Skeletal muscle tissue (tissue), 4 donors: Measurements from ENCODE around the gene CHML. TPM values are rescaled to one million over a fixed set of nuclear protein-coding genes. Genes with fewer than 3 reads are reported as not detected.

ENCODE experiments used
- H3K27ac ChIP-seq: one replicate; pipeline ENCODE4 v1.7.0; 2013; ENCODE audit warnings: mild to moderate bottlenecking, low read depth, low read length, inconsistent platforms
- H3K27me3 ChIP-seq, 3 donors: one replicate each; pipeline ENCODE4 v1.7.0; 2013; ENCODE audit warnings: low read length in 3 of 3; ENCODE audit not compliant: control insufficient read depth in 3 of 3, insufficient read depth in 3 of 3
- H3K36me3 ChIP-seq, 3 donors: one replicate each; pipeline ENCODE4 v1.7.0; 2013; ENCODE audit warnings: low read length in 3 of 3; ENCODE audit not compliant: control insufficient read depth in 3 of 3, insufficient read depth in 3 of 3
- H3K4me1 ChIP-seq, 3 donors: one replicate each; pipeline ENCODE4 v1.7.0; 2013; ENCODE audit warnings: low read length in 3 of 3, mild to moderate bottlenecking in 3 of 3; ENCODE audit not compliant: control insufficient read depth in 3 of 3, insufficient read depth in 3 of 3
- H3K4me3 ChIP-seq, 3 donors: one replicate each; pipeline ENCODE4 v1.7.0; 2013; ENCODE audit warnings: low read length in 3 of 3
- H3K9ac ChIP-seq, 3 donors: one replicate each; pipeline ENCODE4 v1.7.0; 2013; ENCODE audit warnings: low read length in 3 of 3, mild to moderate bottlenecking in 3 of 3, moderate library complexity in 2 of 3, low read depth in 1 of 3
- H3K9me3 ChIP-seq, 3 donors: one replicate each; pipeline ENCODE4 v1.7.0; 2013; ENCODE audit warnings: low read length in 3 of 3; ENCODE audit not compliant: control insufficient read depth in 3 of 3
- total RNA-seq: library from RNA; depleted of rRNA; stranded (reverse); fragments of >200 nt; gene quantifications from one replicate; pipeline ENCODE4 v1.2.3, GENCODE V29; 2014
- donor health status: Osteomylitis.

Gene CHML
- total RNA-seq, 1 donor from 2014 or later: 8.4 TPM

DNA sequence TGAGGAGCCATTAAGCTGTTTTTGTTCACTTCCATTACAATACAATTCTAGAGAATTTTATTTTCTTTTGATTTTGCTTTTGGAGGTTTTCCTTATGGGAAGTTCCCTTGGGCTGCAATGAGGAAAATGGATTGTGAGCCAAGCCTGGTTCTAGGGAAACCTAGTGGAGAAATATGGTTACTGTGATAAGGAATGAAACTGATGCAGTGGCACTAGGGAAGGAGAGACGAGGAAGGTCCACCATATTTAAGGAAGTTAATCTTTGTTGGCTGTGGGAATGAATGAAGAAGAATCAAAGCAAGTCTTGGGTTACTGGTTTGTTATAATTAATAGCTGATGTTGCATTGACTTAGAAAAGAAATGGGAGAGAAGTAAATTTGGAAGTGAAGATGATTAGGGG is 28.4 kb downstream of the CHML start:
- Histone ChIP-seq H3K4me3 (no peak overlapping the region), H3K4me1 (no peaks in the 10 kb centered on the region), H3K27me3 (no peaks in the 10 kb centered on the region), H3K9me3 (no peaks in the 10 kb centered on the region), H3K27ac (no peak overlapping the region), H3K9ac (no peak overlapping the region), H3K36me3 (no peaks in the 10 kb centered on the region)

DNA sequence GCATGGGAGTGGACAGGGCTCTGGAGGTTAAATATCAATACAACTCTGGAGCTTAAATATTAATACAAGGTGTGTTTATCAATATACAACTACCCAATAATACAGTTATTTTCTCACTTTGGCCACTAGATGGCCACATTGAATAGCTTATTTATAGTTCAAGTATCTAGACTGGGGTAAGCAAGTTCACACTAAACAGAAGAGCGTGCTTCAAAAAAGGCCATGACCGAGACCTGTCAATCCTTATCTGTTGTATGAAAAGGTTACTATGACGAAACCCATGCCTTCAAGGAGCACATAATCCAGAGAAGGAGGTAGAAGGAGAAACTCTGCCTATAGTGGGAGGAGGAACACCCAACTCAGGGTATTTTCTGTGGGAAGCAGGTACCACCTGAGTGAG is 29.1 kb downstream of the CHML start:
- Histone ChIP-seq H3K9me3 (no peaks in the 10 kb centered on the region), H3K27ac (no peak overlapping the region), H3K4me3 (no peak overlapping the region), H3K4me1 (no peaks in the 10 kb centered on the region), H3K27me3 (no peaks in the 10 kb centered on the region), H3K9ac (no peak overlapping the region), H3K36me3 (no peaks in the 10 kb centered on the region)

DNA sequence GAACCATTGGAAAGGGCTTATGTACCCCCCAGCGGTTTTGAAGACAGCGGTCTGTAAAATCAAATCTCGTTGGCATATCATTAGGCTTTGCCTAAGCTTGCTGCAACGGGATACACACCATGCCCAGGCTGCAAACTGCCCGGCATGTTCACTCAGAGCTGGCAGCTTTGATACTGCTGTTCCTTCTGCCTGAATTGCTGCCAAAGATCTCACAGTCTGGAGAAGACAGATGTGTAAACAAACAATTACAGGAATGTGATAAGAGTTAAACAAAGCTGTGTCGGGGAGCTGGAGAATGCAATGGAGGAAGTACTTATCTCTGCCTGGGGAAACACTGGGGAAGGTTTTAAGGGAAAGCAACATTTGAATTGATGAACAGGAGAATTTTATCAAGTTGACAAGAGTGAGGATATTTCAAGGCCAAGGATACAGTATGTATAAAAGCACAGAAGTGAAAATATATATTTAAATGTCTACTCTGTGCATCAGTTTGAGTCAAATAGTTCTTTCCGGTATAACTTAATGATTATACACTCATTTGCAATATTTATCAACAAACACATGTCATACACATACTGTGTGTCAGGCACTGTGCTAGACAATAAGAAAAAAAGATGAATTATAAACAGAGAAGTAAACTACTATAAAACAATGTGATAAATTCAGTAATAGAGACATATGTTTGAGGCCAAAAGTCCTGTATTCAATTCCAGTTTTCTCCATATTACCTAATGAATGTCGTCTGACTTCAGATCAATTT is 29.9 kb downstream of the CHML start:
- H3K4me1 ChIP-seq: no peaks in the 10 kb centered on the region
- H3K27me3 ChIP-seq: no peaks in the 10 kb centered on the region
- H3K36me3 ChIP-seq: no peaks in the 10 kb centered on the region
- no peak overlapping the region for H3K27ac ChIP-seq
- no peak overlapping the region for H3K4me3 ChIP-seq
- no peak overlapping the region for H3K9ac ChIP-seq
- no peaks in the 10 kb centered on the region for H3K9me3 ChIP-seq

DNA sequence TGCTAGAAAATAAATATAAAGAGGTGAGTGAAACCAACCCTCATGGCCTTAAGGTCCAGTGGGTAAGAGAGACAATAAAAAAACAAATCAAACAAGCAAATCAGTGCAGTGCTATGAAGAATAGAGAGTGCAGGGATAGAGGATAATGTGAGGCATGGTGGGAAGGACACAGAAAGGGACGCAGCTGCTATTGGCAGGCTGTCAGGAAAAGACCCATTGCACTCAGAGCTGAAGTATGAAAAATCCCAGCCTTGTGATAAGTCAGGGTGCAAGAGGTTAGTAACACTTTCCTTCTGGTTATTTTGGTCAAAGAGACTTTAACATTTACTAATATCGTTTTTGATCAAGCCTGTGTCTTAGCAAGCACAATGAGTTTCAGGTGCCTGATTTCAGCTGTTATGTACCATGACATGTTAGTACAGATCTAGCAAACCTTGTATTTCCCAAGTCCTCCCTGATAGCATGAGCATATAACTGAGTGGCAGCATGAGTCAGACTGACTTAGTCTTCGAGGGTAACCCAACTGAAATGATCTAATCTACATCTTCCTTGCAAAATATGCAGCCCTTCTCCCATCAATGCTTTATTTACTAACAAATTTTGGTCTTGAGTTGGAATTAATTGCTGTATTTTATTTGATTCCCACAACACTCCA is 31.7 kb downstream of the CHML start:
- no peaks in the 10 kb centered on the region for H3K9me3 ChIP-seq
- H3K9ac ChIP-seq: no peak overlapping the region
- no peak overlapping the region for H3K27ac ChIP-seq
- H3K4me1 ChIP-seq: peaks cover 0 to 4% (median 0%) of the 10 kb centered on the region in 3 donors
- no peak overlapping the region for H3K4me3 ChIP-seq
- H3K36me3 ChIP-seq: no peaks in the 10 kb centered on the region
- no peaks in the 10 kb centered on the region for H3K27me3 ChIP-seq

DNA sequence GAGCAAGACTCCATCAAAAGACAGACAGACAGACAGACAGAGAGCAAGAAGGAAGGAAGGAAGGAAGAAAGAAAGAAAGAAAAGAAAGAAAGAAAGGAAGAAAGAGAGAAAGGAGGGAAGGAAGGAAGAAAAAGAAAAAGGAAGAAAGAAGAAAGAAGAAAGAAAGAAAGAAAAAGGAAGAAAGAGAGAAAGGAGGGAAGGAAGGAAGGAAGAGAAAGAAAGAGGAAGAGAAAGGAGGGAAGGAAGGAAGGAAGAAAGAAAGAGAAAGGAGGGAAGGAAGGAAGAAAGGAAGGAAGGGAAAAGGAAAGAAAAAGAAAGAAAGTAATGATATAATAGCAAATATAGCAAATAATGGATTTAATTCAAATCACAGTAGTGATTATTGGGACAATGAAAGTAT is 32.7 kb downstream of the CHML start:
- Histone ChIP-seq H3K9me3 (no peaks in the 10 kb centered on the region), H3K27me3 (no peaks in the 10 kb centered on the region), H3K9ac (peak overlapping the region in 1 of 3 donors; percentile 44), H3K4me3 (no peak overlapping the region), H3K4me1 (peaks cover 0 to 4% (median 0%) of the 10 kb centered on the region in 3 donors), H3K27ac (no peak overlapping the region), H3K36me3 (no peaks in the 10 kb centered on the region)

DNA sequence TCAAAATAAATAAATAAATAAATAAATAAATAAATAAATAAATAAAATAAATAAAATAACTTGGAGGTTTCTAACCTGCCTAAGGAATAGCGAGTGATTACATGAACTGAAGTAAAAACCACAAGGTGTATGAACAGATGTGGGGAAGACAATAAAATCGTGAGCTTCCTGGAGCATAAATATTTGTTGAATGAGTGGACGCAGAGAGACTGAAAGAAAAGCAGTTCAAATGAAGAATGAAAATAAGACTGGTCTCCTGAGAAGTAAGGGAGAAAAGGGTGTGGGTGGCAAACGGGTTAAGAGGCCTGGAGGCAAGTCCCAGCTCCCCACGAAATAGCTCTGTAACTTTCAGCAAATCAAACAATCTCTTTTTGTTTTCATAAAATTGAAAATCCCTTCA is 33.6 kb downstream of the CHML start:
- Histone ChIP-seq H3K4me3 (no peak overlapping the region), H3K9me3 (no peaks in the 10 kb centered on the region), H3K4me1 (peaks cover 0 to 4% (median 0%) of the 10 kb centered on the region in 3 donors), H3K9ac (no peak overlapping the region), H3K27me3 (no peaks in the 10 kb centered on the region), H3K36me3 (no peaks in the 10 kb centered on the region), H3K27ac (no peak overlapping the region)

DNA sequence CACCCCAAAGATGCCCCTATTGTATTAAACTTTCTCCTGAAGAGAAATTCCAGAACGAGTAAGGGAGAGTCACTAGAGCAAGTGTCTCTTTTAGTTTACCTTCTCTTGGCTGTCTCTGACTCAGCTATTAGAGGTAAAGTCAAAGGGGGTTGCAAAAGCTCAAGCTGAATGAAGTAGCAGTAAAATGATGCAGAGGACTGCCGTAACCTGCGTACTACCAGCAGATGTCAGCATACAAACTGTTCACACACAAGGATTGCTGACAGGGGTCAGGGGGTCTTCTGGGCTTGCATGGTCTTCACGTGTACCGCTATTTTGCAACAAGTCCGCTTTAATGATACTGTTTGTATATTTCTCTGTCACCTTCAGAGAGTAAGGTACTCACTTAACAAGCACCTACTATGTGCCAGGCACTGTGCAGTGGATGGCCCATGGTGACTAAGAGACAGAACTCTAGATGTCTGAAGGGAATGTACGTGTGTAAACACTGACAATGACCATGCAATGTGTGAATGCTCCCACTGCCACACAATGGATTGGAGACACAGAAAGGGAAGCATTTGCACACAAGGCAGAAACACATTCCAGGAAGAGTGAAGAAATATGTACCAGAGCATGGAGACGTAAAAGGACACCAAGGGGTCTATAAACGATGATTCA is 34.9 kb downstream of the CHML start:
- no peak overlapping the region for H3K4me3 ChIP-seq
- no peak overlapping the region for H3K9ac ChIP-seq
- no peaks in the 10 kb centered on the region for H3K9me3 ChIP-seq
- peaks cover 0 to 4% (median 0%) of the 10 kb centered on the region in 3 donors for H3K4me1 ChIP-seq
- H3K27ac ChIP-seq: no peak overlapping the region
- no peaks in the 10 kb centered on the region for H3K27me3 ChIP-seq
- no peaks in the 10 kb centered on the region for H3K36me3 ChIP-seq

DNA sequence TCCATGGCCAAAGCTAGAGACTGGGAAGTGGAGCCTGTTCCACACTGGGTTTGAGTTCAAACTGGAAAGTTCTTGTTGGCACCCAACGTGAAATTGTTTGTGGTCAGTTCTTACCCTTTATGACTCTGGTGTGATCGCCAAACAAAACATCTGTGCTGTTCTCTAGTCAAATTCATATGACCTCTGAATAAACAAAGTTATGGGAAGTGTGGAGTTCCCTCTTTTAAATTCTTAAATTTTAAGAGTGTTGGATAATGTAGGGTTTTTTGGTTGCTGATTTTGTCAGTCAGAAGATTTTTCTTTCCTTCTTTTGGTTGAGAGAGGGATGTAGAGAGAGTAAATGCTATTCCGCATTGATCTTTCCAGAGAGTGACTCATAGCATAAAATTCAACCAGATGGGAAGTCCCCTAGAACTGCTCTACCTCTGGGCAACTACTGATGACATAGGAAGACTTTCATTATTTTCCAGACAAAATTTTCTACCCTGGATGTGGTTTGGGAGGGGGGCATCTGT is 36.4 kb downstream of the CHML start:
- no peaks in the 10 kb centered on the region for H3K36me3 ChIP-seq
- no peak overlapping the region for H3K4me3 ChIP-seq
- H3K27me3 ChIP-seq: no peaks in the 10 kb centered on the region
- no peak overlapping the region for H3K9ac ChIP-seq
- peak overlapping the region; percentile 73 for H3K27ac ChIP-seq
- no peaks in the 10 kb centered on the region for H3K9me3 ChIP-seq
- peaks cover 0 to 4% (median 0%) of the 10 kb centered on the region in 3 donors for H3K4me1 ChIP-seq

DNA sequence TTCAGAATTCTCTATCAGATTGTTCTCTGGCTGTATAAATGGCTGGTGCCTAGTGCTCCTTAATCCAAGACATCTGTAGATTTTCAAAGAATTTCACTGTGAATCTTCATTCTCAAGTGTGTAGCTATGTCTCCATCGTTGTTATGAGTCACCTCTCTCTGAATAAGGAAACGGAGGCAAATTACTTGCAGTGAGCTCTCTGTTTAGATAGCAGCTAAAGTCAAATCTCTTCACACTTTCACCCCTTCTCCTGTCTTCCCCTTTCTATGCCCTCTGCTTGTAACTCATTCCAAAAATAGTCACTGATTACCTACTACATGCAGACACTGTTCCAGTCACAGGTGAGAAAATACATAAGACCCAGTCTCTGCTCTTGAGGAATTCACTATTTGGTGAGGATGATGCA is 39.7 kb downstream of the CHML start:
- H3K27ac ChIP-seq: no peak overlapping the region
- H3K27me3 ChIP-seq: no peaks in the 10 kb centered on the region
- peaks cover 0 to 4% (median 0%) of the 10 kb centered on the region in 3 donors for H3K4me1 ChIP-seq
- no peak overlapping the region for H3K4me3 ChIP-seq
- H3K36me3 ChIP-seq: peaks cover 0 to 6% (median 0%) of the 10 kb centered on the region in 3 donors
- no peaks in the 10 kb centered on the region for H3K9me3 ChIP-seq
- H3K9ac ChIP-seq: no peak overlapping the region

DNA sequence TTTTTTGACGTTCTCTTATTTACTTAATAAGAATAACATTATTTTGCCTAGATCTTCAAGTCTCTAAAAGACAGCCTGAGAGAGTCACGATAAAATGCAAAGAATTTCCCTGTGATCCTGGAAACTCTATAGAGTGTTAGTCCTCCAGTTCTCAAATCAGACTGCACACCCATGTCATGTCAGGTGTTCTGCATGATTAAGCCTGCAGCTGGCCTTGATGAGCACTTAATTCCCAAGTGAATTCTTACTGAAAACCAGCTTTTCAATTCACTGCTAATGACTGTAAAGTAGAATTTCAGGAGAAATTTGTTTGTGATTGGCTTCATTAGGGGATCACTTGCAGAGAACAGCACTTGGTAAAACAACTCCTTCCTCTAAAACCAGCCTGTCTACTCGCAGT is 41.9 kb downstream of the CHML start:
- H3K9me3 ChIP-seq: no peaks in the 10 kb centered on the region
- H3K27me3 ChIP-seq: no peaks in the 10 kb centered on the region
- H3K4me1 ChIP-seq: no peaks in the 10 kb centered on the region
- H3K9ac ChIP-seq: no peak overlapping the region
- H3K36me3 ChIP-seq: peaks cover 0 to 9% (median 4%) of the 10 kb centered on the region in 3 donors
- H3K27ac ChIP-seq: no peak overlapping the region
- H3K4me3 ChIP-seq: no peak overlapping the region
